Activated naive CD8-positive, alpha-beta T cell treated with anti-CD3 and anti-CD28 coated beads, Interleukin-2, amount 50 U/mL, for 24 hours (primary cell): ENCODE results near the gene APOBEC3B.
A peak's percentile ranks its signal among the peaks of the same experiment; 100 is the strongest.
"Not testable (repeated sequence)": the region's sequence is repeated elsewhere in the genome, so short reads cannot be mapped to it uniquely, and the experiment has no call there.

Experiments
- ATAC-seq: fragments of 150-1000 bp; cut with Tn5 transposase; one replicate; pipeline ENCODE4 v1.10.0; 2021
- DNase-seq: peaks from one replicate; pipeline ENCODE4 v3.0.0; 2021
- H3K27ac Mint-ChIP-seq: one replicate; pipeline ENCODE4 v1.8.0; 2021; ENCODE audit warnings: mild to moderate bottlenecking, mixed read lengths
- H3K27me3 Mint-ChIP-seq: one replicate; pipeline ENCODE4 v1.8.0; 2021; ENCODE audit warnings: mixed read lengths
- H3K36me3 Mint-ChIP-seq: one replicate; pipeline ENCODE4 v1.8.0; 2021; ENCODE audit warnings: low read depth, mixed read lengths
- H3K4me1 Mint-ChIP-seq: one replicate; pipeline ENCODE4 v1.8.0; 2021; ENCODE audit warnings: mixed read lengths
- H3K4me3 Mint-ChIP-seq: one replicate; pipeline ENCODE4 v1.8.0; 2021; ENCODE audit warnings: mild to moderate bottlenecking, moderate library complexity, mixed read lengths
- H3K9me3 Mint-ChIP-seq: one replicate; pipeline ENCODE4 v1.8.0; 2021; ENCODE audit warnings: mixed read lengths

The APOBEC3B gene

GRCh38 chr22:38967451-38968450 is 14.4 kb upstream of the APOBEC3B start:
- ATAC-seq (no peak), DNase-seq (no peak)
- peaks cover 6% of the 10 kb centered on the region for H3K27me3 Mint-ChIP-seq
- H3K4me1 Mint-ChIP-seq: no peaks in the 10 kb centered on the region
- no peaks in the 10 kb centered on the region for H3K9me3 Mint-ChIP-seq
- no peaks in the 10 kb centered on the region for H3K36me3 Mint-ChIP-seq
- no peak overlapping the region for H3K27ac Mint-ChIP-seq
- no peak overlapping the region for H3K4me3 Mint-ChIP-seq

GRCh38 chr22:38968801-38969200 is 13.3 kb upstream of the APOBEC3B start:
- no peaks in the 10 kb centered on the region for H3K36me3 Mint-ChIP-seq

GRCh38 chr22:38970551-38970950 is 11.6 kb upstream of the APOBEC3B start:
- Mint-ChIP-seq H3K27ac (no peak overlapping the region), H3K4me3 (no peak overlapping the region), H3K9me3 (no peaks in the 10 kb centered on the region), H3K27me3 (peaks cover 6% of the 10 kb centered on the region), H3K4me1 (no peaks in the 10 kb centered on the region), H3K36me3 (no peaks in the 10 kb centered on the region)
- ATAC-seq (no peak), DNase-seq (no peak)

More at GRCh38 chr22:38968801-38969200, 13.3 kb upstream of the APOBEC3B start:
- Mint-ChIP-seq H3K4me3 (no peak overlapping the region), H3K27ac (no peak overlapping the region), H3K9me3 (no peaks in the 10 kb centered on the region), H3K4me1 (no peaks in the 10 kb centered on the region), H3K27me3 (peaks cover 6% of the 10 kb centered on the region)
- DNase-seq (no peak), ATAC-seq (no peak)

GRCh38 chr22:38971202-38971601 is 10.9 kb upstream of the APOBEC3B start:
- Mint-ChIP-seq H3K27me3 (peaks cover 6% of the 10 kb centered on the region), H3K4me1 (no peaks in the 10 kb centered on the region), H3K36me3 (no peaks in the 10 kb centered on the region), H3K27ac (no peak overlapping the region), H3K4me3 (no peak overlapping the region), H3K9me3 (no peaks in the 10 kb centered on the region)
- no peak for ATAC-seq
- no peak for DNase-seq

- DNase-seq (no peak), ATAC-seq (no peak)
- no peak overlapping the region for H3K4me3 Mint-ChIP-seq
- H3K36me3 Mint-ChIP-seq: no peaks in the 10 kb centered on the region
- H3K27ac Mint-ChIP-seq: no peak overlapping the region
- H3K9me3 Mint-ChIP-seq: no peaks in the 10 kb centered on the region
- H3K4me1 Mint-ChIP-seq: no peaks in the 10 kb centered on the region
- peaks cover 6% of the 10 kb centered on the region for H3K27me3 Mint-ChIP-seq
Measured at GRCh38 chr22:38971791-38972190, 10.4 kb upstream of the APOBEC3B start.

- Mint-ChIP-seq H3K4me3 (no peak overlapping the region), H3K9me3 (no peaks in the 10 kb centered on the region), H3K4me1 (peaks cover 2% of the 10 kb centered on the region), H3K36me3 (no peaks in the 10 kb centered on the region), H3K27ac (no peak overlapping the region), H3K27me3 (peaks cover 6% of the 10 kb centered on the region)
- no peak for DNase-seq
- no peak for ATAC-seq
Measured at GRCh38 chr22:38972558-38972957, 9.6 kb upstream of the APOBEC3B start.

GRCh38 chr22:38973289-38974169 is 8.6 kb upstream of the APOBEC3B start:
- Mint-ChIP-seq H3K27ac (no peak overlapping the region), H3K4me1 (peaks cover 2% of the 10 kb centered on the region)
- no peak for ATAC-seq

GRCh38 chr22:38974170-38974825 is 7.8 kb upstream of the APOBEC3B start:
- Mint-ChIP-seq H3K27ac (no peak overlapping the region), H3K4me1 (peaks cover 2% of the 10 kb centered on the region), H3K4me3 (no peak overlapping the region), H3K27me3 (peaks cover 4% of the 10 kb centered on the region), H3K36me3 (no peaks in the 10 kb centered on the region), H3K9me3 (no peaks in the 10 kb centered on the region)
- DNase-seq (no peak), ATAC-seq (no peak)

More at GRCh38 chr22:38973289-38974169, 8.6 kb upstream of the APOBEC3B start:
- Mint-ChIP-seq H3K36me3 (no peaks in the 10 kb centered on the region), H3K9me3 (no peaks in the 10 kb centered on the region), H3K27me3 (peaks cover 6% of the 10 kb centered on the region), H3K4me3 (no peak overlapping the region)
- no peak for DNase-seq

- Mint-ChIP-seq H3K27ac (no peak overlapping the region), H3K36me3 (no peaks in the 10 kb centered on the region), H3K4me1 (peaks cover 2% of the 10 kb centered on the region), H3K4me3 (no peak overlapping the region), H3K9me3 (no peaks in the 10 kb centered on the region), H3K27me3 (peaks cover 4% of the 10 kb centered on the region)
- ATAC-seq (no peak), DNase-seq (no peak)
Measured at GRCh38 chr22:38974826-38975175, 7.3 kb upstream of the APOBEC3B start.

GRCh38 chr22:38977289-38977688 is 4.9 kb upstream of the APOBEC3B start:
- not testable (repeated sequence) for DNase-seq, H3K27ac Mint-ChIP-seq, H3K9me3 Mint-ChIP-seq, H3K36me3 Mint-ChIP-seq, H3K27me3 Mint-ChIP-seq, ATAC-seq, H3K4me3 Mint-ChIP-seq
- H3K4me1 Mint-ChIP-seq: peaks cover 13% of the 10 kb centered on the region

GRCh38 chr22:38980587-38980986 is 1.6 kb upstream of the APOBEC3B start:
- not testable (repeated sequence) for DNase-seq, H3K27me3 Mint-ChIP-seq, H3K4me3 Mint-ChIP-seq, H3K36me3 Mint-ChIP-seq, H3K27ac Mint-ChIP-seq, ATAC-seq, H3K9me3 Mint-ChIP-seq
- peaks cover 38% of the 10 kb centered on the region for H3K4me1 Mint-ChIP-seq

- Mint-ChIP-seq H3K4me1 (peaks cover 44% of the 10 kb centered on the region), H3K4me3 (peak overlapping the region; percentile 64), H3K27ac (no peak overlapping the region), H3K9me3 (peaks cover 4% of the 10 kb centered on the region), H3K36me3 (peaks cover 3% of the 10 kb centered on the region), H3K27me3 (no peaks in the 10 kb centered on the region)
- DNase-seq: no peak
- ATAC-seq: peak; percentile 10
Measured at GRCh38 chr22:38981005-38981991, 849 bp upstream of the APOBEC3B start.

GRCh38 chr22:38984224-38984623 is 2.1 kb downstream of the APOBEC3B start:
- ATAC-seq (no peak), DNase-seq (no peak)
- Mint-ChIP-seq H3K4me1 (peaks cover 51% of the 10 kb centered on the region), H3K27me3 (no peaks in the 10 kb centered on the region), H3K27ac (peak overlapping the region; percentile 89), H3K36me3 (peaks cover 3% of the 10 kb centered on the region), H3K4me3 (no peak overlapping the region), H3K9me3 (peaks cover 4% of the 10 kb centered on the region)
